Fibroblast of the aortic adventitia (primary cell): Measurements from ENCODE around the gene NRDC. TPM values are rescaled to one million over a fixed set of nuclear protein-coding genes. Genes with fewer than 3 reads are reported as not detected.

Source experiments
- DNase-seq: peaks from one replicate; pipeline ENCODE4 v3.0.0-alpha.2; 2010; ENCODE audit warnings: low read depth
- H3K4me3 ChIP-seq: 2 replicates; pipeline ENCODE4 v1.5.1; 2011; ENCODE audit warnings: low read depth, mild to moderate bottlenecking, control low read depth, low read length, moderate library complexity
- total RNA-seq: library from RNA; depleted of rRNA; stranded (reverse); fragments of >200 nt; gene quantifications from 2 replicates; pipeline ENCODE4 v1.2.3, GENCODE V29; 2012; ENCODE audit warnings: low replicate concordance
- TF ChIP-seq, protein P1 (sequence below): IDR thresholded peaks from 2 replicates; pipeline ENCODE4 v1.5.1; 2011; ENCODE audit warnings: mild to moderate bottlenecking, low read length, control low read depth, inconsistent platforms; ENCODE audit not compliant: insufficient read depth

Gene NRDC
- total RNA-seq, 1 donor: 73.8 TPM

DNA sequence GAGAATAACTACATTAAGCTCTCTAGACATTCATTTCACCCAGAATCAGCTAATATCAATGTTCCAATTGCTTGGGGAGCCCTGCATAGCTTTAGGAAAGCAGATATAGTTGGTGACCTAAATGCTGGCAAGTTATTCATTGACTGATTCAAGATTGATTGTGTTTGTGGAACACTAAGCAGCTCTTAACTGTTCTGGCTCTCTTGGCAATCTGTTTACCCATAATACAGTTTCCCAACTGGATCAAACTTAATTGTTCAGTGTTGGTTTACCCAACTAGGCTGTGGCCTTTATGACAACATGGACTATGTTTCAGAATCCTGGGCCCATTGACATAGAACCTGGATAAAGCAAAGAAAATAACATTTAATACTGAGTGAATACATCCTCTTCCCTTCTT lies 83.7 kb downstream of the NRDC start:
- no peak for DNase-seq
- TF ChIP-seq, protein P1, sequence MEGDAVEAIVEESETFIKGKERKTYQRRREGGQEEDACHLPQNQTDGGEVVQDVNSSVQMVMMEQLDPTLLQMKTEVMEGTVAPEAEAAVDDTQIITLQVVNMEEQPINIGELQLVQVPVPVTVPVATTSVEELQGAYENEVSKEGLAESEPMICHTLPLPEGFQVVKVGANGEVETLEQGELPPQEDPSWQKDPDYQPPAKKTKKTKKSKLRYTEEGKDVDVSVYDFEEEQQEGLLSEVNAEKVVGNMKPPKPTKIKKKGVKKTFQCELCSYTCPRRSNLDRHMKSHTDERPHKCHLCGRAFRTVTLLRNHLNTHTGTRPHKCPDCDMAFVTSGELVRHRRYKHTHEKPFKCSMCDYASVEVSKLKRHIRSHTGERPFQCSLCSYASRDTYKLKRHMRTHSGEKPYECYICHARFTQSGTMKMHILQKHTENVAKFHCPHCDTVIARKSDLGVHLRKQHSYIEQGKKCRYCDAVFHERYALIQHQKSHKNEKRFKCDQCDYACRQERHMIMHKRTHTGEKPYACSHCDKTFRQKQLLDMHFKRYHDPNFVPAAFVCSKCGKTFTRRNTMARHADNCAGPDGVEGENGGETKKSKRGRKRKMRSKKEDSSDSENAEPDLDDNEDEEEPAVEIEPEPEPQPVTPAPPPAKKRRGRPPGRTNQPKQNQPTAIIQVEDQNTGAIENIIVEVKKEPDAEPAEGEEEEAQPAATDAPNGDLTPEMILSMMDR: no peak
- no peak overlapping the region for H3K4me3 ChIP-seq

DNA sequence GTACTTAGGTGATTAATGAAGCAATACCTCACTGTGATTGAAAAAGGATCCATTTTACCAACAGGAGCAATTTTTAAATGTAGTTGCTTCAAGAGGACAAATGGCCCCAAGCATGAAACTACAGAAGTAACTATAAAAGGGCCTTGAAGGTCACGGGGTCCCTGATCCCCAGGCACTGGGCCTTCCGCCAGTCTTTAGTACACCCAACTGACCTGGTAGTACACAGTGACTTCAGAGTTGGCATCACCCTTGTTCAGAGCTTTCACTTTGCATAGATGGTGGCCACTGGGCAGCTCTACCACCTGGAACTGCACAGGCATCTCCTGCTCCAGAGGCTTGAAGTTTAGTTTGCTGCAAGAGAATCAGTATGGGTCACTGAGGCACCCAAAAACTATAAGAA lies 84.3 kb downstream of the NRDC start:
- DNase-seq: no peak
- H3K4me3 ChIP-seq: no peak overlapping the region
- TF ChIP-seq, protein P1: no peak

DNA sequence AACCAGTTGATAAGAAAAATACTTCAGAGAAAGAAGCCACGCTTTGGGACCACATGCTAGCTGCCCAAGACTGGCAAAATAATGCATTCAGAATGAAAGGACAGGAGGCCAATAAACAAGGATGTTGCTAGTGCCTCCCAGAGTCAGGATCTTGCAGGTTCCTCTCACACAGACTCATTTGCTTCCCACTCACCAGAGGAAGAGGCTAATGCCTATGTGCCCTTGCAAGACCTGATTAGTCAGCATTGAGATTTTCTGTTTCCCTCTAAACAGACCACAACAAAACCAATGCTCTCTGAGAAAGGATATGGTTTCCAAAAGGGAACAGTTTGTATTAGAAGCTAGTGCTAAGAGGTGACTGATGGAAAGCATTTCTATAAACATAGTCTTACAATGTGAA lies 85.7 kb downstream of the NRDC start:
- no peak overlapping the region for H3K4me3 ChIP-seq
- peak; percentile 23 for DNase-seq
- TF ChIP-seq, protein P1: no peak

DNA sequence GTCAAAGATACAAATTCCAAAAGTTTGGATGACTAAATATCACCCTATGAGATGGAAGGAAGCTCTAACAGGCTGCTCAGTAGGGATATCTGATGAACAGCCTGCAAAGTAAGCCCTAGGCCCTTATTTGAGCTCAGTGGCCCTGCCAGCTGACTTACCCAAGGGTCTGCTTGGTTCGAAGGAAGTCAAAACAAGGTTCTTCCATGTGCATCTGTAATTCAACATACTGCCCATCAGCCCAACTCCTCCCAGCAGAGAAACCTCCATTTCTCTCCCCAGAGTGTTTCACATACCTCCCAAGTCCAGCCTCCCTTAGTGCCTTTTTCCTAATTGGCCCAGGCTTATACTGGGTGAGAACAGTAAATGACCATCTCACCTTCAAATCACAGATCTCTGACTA lies 86.6 kb downstream of the NRDC start:
- DNase-seq: no peak
- TF ChIP-seq, protein P1: no peak
- H3K4me3 ChIP-seq: no peak overlapping the region

DNA sequence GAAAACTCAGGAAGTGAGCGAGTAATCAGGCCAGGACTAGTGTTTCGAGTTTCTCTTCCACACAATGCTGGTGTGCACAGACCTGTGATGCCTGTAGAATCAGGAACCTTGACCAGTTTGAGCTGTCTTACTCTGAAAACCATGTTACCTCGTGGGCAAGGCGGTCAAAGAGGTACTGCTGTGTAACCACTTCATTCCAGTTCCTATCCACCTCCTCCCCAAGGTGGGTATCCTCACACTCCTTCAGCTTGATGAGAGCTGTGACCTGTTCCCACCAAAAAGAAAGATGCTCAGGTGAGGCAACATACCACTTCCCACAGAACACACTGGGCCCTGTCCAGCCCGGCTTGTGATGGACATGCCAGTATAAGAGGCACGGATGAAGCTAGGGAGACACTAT lies 88.1 kb downstream of the NRDC start:
- TF ChIP-seq, protein P1: no peak
- no peak for DNase-seq
- no peak overlapping the region for H3K4me3 ChIP-seq

DNA sequence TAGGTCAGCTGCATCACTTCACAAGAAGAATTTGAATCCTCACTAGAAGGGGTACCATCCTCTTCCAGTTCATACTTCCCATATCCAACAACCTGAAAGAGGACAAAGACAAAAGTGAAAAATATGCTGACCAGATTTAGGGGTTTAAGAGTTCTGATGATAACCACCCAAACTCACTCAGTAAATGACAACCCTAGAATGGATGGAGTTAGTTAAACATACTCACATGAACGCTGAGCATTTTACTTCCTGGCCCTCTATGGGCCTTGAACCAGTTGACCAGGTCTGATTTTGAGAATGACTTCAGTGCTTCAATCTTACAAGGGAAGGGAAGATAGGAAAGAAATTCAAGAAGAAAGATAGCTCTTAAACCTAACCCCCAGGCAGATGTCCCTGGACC lies 89.2 kb downstream of the NRDC start:
- no peak for DNase-seq
- no peak overlapping the region for H3K4me3 ChIP-seq
- TF ChIP-seq, protein P1: no peak

DNA sequence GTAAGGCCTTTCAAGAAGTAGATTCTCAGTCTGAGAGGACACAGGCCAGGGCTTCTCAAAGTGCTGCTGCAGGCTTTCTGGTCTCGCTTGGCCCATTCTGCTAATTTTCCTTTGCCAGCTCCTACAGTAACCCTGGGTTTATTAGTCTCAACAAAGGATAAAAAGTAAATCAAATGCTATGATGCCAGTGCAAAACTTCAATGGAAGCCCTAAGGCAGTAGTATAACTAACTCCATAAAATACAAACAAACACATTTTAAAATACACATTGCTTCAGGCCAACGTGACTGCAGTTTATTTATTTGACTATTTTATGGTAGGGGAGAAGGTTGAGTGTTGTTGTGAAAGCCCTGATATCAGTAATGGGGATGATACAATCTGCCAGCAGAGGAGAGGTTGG lies 89.6 kb downstream of the NRDC start:
- no peak overlapping the region for H3K4me3 ChIP-seq
- DNase-seq: no peak
- TF ChIP-seq, protein P1: no peak
